ENCODE measurements around the gene RPA3. TPM values are rescaled to one million over a fixed set of nuclear protein-coding genes. Genes with fewer than 3 reads are reported as not detected.
"Not testable (repeated sequence)": the region's sequence is repeated elsewhere in the genome, so short reads cannot be mapped to it uniquely, and the experiment has no call there.

Gene RPA3
- total RNA-seq, 1 donor from 2014 or later: 0.96 TPM

GRCh38 chr7:7686811-7687508 is 31.4 kb downstream of the RPA3 start:
- DNase-seq (ENCODE audit: low spot score in 2 of 2): no peak
- H3K4me1 ChIP-seq: peaks cover 0 to 8% of the 10 kb centered on the region in 2 donors
- no peaks in the 10 kb centered on the region for H3K9me3 ChIP-seq
- no peak overlapping the region for H3K27ac ChIP-seq
- no peak for TF ChIP-seq CTCF (IDR thresholded peaks at IDR 0.05)
- H3K27me3 ChIP-seq: no peaks in the 10 kb centered on the region
- H3K4me3 ChIP-seq: no peak overlapping the region
- intact Hi-C loops (cut with DNase I): loop anchor here (10.0 kb wide), 1 partner anchor 378 kb away; no protein-coding TSS in a partner anchor
- H3K36me3 ChIP-seq: no peaks in the 10 kb centered on the region

GRCh38 chr7:7682861-7683260 is 35.5 kb downstream of the RPA3 start:
- DNase-seq (ENCODE audit: low spot score in 2 of 2): no peak
- H3K36me3 ChIP-seq: no peaks in the 10 kb centered on the region
- no peak for TF ChIP-seq CTCF (IDR thresholded peaks at IDR 0.05)
- H3K9me3 ChIP-seq: no peaks in the 10 kb centered on the region
- H3K4me3 ChIP-seq: no peak overlapping the region
- no peaks in the 10 kb centered on the region for H3K27me3 ChIP-seq
- intact Hi-C loops (cut with DNase I): loop anchor here (2.0 to 10.0 kb wide), 3 partner anchors 78 to 534 kb away; no protein-coding TSS in a partner anchor
- no peak overlapping the region for H3K27ac ChIP-seq
- H3K4me1 ChIP-seq: peaks cover 0 to 12% of the 10 kb centered on the region in 2 donors

- no peak for TF ChIP-seq CTCF (IDR thresholded peaks at IDR 0.05)
- Histone ChIP-seq H3K9me3 (no peaks in the 10 kb centered on the region), H3K36me3 (no peaks in the 10 kb centered on the region), H3K27ac (no peak overlapping the region), H3K4me3 (no peak overlapping the region), H3K4me1 (peaks cover 0 to 7% of the 10 kb centered on the region in 2 donors), H3K27me3 (no peaks in the 10 kb centered on the region)
- no peak for DNase-seq (ENCODE audit: low spot score in 2 of 2)
- intact Hi-C loops (cut with DNase I): loop anchor here (2.0 to 10.0 kb wide), 4 partner anchors 41 to 535 kb away; partner anchors contain the start of gene UMAD1
These were observed 36.5 kb downstream of the RPA3 start for GRCh38 chr7:7681936-7682329.

GRCh38 chr7:7681191-7681935 is 37.0 kb downstream of the RPA3 start:
- intact Hi-C loops (cut with DNase I): loop anchor here (2.0 to 10.0 kb wide), 3 partner anchors 41 to 536 kb away; partner anchors contain the start of gene UMAD1

DNA sequence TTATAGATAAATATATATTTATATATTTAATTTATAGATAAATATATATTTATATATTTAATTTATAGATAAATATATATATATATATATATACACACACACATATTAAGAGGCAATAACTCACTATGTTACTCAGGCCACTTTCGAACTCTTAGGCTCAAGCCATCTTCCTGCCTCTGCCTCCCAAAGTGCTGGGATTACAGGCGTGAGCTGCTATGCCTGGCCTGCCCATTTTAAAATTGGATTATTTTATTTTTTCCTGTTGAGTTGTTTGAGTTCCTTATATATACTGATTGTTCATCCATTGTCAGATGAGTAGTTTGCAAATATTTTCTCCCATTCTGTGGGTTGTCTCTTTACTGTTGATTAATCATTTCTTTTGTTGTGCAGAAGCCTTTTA is 38.8 kb downstream of the RPA3 start:
- H3K27me3 ChIP-seq; DNase-seq (ENCODE audit: low spot score in 2 of 2): not testable (repeated sequence)
- intact Hi-C loops (cut with DNase I): loop anchor here (2.0 to 10.0 kb wide), 3 partner anchors 39 to 538 kb away; partner anchors contain the start of gene UMAD1

More at GRCh38 chr7:7681191-7681935, 37.0 kb downstream of the RPA3 start:
- Histone ChIP-seq H3K9me3 (no peaks in the 10 kb centered on the region), H3K27ac (peak overlapping the region; percentile 2 to 5), H3K36me3 (no peaks in the 10 kb centered on the region), H3K4me1 (peaks cover 0 to 5% of the 10 kb centered on the region in 2 donors), H3K27me3 (no peaks in the 10 kb centered on the region), H3K4me3 (peak overlapping the region in 1 of 2 donors; percentile 25)
- TF ChIP-seq CTCF (IDR thresholded peaks at IDR 0.05): peak; percentile 45 to 72 (median 55)
- DNase-seq (ENCODE audit: low spot score in 2 of 2): no peak

DNA sequence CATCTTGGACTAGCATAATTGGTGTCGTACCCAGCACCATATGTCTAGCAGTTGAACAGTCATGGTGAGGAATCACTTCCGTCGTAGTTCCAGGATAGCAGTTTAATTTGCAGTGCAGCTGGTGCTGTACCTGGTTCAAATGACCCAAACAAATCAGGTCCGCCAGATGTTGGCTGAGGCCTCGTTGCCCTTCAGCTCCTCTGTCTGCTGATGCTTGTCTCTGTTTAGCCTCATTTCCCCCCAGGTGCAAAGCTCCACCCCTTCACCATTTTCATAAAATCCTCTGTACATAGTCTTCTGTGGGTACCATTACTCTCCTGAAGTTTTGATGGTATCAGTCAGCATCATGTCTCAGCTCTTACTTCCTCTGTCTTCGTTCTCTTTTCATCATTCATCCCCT is 42.7 kb downstream of the RPA3 start:
- TF ChIP-seq CTCF (IDR thresholded peaks at IDR 0.05): no peak
- H3K9me3 ChIP-seq: no peaks in the 10 kb centered on the region
- intact Hi-C loops (cut with DNase I): no loop called here

More for the DNA sequence above, 38.8 kb downstream of the RPA3 start:
- H3K27ac ChIP-seq, H3K4me1 ChIP-seq, H3K4me3 ChIP-seq, H3K36me3 ChIP-seq, H3K9me3 ChIP-seq: not testable (repeated sequence)

More for the DNA sequence above, 42.7 kb downstream of the RPA3 start:
- no peak for DNase-seq (ENCODE audit: low spot score in 2 of 2)
- Histone ChIP-seq H3K4me3 (no peak overlapping the region), H3K27ac (no peak overlapping the region), H3K4me1 (peaks cover 0 to 6% of the 10 kb centered on the region in 2 donors), H3K36me3 (no peaks in the 10 kb centered on the region), H3K27me3 (no peaks in the 10 kb centered on the region)

Data from ascending aorta (tissue), 2 donors.